ENCODE measurements around the gene VIT.
A peak's percentile ranks its signal among the peaks of the same experiment; 100 is the strongest.

Gene VIT

DNA sequence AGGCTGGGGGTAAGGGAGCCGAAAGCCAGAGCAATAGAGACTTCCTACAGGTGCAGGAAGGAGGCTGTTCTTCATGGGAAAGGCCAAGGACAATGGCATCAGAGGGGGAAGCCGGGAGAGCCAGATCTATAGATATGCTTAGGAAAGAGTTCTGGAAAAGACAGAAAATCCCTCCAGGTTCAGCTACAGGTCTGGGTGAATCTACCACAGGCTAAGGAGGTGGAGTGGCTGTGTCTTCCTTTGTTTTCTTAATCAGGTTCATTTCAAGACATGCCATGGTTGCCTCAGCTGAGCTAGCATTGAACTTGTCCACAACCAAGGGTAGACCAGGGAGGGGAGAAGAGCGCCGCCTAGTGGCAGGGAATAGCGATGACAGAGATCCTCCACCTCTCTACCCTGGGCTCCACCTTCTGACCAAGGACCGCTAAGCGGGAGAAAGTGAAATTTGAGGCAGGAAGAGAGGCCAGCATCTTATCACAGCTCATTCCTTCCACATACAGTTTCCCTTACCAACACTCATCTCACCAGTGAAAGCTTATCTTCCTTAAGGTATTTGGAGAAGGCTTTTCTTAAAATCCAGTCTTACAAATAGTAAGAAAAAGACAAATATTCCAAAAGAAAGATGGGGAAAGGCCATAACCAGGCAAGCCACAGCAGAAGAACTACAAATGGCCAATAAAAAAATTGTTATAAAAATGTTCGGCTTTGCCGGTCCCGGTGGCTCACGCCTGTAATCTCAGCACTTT lies 74.2 kb downstream of the VIT start:
- peak; percentile 66 for DNase-seq (ENCODE audit: low spot score)

DNA sequence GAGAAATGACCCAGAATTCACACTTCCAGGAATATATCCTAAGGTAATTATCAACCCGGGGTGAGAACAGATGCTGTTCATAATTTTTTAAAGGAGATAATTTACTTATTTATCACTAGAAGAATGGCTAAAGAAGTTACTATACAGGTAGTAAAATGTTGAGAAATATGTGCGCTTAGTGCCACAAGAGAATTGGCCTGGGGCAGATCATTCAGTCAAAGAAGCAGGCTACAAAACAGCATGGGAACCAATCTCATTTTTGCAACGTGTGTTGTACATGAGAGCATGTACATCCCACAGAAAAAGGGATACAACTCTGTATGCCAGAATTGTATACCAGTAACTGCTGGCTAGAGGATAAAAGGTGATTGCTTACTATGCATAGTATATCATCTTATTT lies 75.2 kb downstream of the VIT start:
- DNase-seq (ENCODE audit: low spot score) = no peak

DNA sequence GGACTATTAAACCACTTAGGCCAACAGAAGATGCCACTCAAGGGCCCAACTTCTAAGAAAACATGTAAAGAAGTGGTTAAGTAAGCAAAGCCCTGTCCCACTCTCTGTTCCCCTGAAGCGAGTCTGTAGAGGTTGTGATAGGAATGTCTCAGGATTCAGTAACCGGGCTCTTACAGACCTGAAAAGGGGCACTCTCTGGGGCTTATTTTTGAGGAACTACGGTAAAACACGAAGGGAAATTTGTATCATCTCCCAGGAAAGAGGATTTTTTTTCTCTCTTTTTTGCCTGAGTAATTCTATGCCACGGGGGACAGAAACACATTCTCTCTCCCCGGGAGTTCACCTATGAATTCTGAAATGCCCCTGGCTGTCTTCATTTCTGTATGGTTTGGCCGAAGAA lies 77.4 kb downstream of the VIT start:
- DNase-seq (ENCODE audit: low spot score) = no peak

DNA sequence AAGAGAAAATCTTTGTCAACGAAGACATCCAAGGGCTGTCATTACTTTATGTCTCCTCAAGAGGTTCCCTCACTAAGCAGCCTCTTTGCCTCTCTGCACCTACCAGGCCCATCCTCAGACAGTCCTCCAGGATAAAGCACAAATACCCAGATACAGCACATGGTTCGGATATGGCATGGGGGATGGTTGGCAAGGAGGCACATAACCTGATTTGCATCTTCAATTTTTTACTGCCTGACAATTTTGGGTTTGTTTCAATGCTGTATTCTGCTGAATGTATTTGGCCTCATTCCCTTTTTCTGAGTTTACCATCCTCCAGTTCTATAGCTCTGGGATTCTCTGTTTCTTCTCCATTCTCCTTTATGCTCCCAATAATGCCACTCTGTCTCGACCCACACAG lies 78.8 kb downstream of the VIT start:
- no peak for DNase-seq (ENCODE audit: low spot score)

DNA sequence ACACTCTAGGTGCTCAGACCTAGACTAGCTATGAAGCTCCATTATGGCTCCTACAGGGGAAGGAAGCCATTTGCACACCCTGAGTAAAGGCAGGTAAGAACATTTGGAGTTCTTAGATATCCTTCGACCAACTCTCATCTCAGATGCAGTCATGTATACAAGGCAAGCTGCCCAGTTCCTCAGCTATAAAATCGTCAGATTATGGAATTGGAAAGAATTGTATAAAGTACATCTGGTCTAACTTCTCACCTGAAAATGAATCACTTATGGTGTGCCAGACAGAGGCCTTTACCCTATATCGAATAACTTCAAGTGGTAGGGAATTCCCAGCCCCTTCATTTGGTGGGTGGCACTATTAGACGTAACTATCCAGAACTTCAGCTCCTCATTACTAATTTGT lies 79.3 kb downstream of the VIT start:
- DNase-seq (ENCODE audit: low spot score) = no peak

DNA sequence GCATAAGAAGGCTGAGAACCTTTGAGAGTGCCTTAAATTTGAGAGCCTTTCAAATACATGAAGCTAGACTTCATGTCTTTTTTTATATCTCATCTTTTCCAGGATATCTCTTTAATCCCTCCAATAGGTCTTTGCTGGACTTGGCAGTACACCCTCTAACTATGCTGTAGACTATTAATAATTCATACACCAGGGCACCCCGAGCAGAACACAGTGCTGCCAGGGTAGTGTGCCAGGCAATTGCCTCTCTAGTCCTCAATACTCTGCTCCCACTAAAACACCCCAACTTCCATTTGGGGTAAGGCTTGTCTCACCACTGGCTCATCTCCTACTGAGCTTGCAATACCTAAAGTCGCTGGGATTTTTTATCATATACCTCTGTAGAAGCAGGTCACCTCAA lies 80.8 kb downstream of the VIT start:
- DNase-seq (ENCODE audit: low spot score) = no peak

DNA sequence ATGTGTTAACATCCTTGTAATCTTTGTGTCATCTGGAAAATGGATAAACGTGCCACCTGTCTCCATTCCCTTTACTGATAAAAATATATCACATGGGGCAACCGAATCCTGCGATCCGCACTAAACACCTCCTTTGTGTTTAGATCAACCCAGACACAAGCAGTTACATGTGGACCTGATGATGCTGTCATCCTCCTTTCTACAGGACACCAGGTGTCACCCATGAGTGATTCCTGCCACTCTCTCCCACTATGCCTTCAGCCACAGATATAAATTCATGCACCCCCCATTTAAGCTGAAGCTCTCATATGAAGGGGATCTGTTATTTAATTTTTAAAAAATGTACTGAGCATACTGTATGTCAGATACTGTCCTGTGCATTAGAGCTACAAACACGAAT lies 81.3 kb downstream of the VIT start:
- DNase-seq (ENCODE audit: low spot score) = no peak

DNA sequence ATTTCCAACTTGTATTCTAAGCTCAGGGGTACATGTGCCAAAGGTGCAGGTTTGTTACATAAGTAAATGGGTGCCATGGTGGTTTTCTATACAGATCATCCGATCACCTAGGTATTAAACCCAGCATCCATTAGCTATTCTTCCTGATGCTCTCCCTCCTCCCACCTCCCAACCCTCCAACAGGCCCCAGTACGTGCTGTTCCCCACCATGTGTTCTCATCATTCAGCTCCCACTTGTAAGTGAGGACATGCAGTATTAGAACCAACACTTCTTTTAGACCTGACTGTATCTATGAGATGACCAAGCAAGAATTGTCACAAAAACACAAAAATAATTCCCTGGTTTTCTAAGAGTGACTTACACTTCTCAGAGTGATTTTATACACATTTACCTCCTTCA lies 83.0 kb downstream of the VIT start:
- no peak for DNase-seq (ENCODE audit: low spot score)

DNA sequence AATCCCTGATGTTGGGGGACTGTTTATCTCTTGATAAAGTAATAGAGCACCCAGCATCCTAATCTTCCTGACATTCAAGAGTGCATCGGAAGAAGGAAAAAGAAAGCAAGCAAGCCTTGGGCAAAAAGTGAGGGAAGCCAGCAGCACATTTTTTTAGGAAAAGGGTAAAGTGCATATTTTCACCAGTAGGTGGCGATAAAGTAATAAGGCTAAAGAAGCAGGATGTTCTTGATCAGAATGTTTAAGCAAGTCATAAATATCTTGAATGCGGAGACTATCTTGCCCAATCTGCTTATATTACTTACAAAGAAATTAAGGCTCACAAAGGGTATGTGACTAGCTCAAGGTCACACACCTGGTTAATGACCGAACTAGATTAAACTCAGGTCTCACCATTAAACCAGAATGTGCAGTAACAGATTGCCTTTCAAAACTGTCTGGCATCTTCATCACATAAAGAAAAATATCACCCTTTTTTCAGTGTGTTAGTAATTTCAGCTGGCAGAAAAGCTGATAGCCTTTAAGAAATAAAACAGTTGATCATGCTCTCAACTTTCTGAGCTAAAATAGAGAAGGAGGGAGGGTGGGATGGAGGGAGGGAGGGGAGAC lies 83.8 kb downstream of the VIT start:
- peak; percentile 20 for DNase-seq (ENCODE audit: low spot score)

DNA sequence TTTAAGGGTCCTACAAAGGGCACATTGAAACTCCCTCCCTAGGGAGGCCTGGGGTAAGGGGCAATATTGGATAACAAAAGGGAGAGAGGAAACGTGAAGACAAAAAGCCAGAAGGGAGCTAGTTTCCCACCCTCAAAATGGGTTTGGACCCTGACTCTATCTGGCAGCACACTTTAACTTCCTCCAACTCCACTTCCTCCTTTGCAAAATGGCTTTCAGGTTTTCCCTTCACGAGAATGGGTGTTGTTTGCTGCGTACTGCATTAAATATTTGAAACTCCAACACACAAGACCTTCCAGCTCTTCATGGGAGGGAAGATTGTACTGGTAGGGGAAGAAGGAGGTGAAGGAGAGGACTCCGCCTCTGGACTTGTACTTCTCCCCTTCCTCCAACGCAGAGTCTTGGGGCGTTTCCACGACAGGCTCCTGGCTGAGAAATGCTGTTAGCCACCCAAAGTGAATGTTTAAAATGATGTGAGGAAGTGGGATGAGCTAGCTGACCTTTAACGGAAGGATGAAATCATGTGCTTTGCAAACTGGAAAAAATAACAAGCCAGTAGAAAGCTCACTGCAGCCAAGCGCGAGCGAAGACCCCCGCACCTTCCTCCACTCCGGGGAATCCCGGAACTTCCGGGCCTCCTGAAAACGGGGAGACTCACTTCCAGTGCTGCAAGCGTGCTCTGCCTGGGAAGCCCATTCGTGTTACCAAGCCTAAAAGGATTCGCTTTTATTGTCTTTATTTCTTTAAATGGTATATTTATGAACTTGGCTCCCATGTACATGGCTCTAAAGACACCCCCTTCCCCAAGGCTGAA lies 85.6 kb downstream of the VIT start:
- no peak for DNase-seq (ENCODE audit: low spot score)

DNA sequence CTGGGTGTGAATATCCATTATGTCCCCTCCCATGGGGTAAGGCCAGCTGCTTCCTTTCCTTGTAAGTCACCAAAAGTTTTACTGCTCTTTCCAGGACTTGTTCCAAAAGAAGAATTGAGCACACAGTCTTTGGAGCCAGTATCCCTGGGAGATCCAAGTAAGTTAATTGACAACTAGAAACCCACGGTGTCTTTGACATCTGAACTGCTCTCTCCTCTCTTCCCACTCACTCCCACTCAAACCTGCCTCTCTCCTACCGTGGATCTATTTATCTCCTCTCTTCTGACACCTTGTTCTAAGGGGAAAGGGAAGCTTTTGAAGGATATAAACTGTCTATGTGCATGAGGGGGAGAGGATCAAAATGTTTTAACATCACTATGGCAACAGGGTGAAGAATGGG lies 86.7 kb downstream of the VIT start:
- no peak for DNase-seq (ENCODE audit: low spot score)

DNA sequence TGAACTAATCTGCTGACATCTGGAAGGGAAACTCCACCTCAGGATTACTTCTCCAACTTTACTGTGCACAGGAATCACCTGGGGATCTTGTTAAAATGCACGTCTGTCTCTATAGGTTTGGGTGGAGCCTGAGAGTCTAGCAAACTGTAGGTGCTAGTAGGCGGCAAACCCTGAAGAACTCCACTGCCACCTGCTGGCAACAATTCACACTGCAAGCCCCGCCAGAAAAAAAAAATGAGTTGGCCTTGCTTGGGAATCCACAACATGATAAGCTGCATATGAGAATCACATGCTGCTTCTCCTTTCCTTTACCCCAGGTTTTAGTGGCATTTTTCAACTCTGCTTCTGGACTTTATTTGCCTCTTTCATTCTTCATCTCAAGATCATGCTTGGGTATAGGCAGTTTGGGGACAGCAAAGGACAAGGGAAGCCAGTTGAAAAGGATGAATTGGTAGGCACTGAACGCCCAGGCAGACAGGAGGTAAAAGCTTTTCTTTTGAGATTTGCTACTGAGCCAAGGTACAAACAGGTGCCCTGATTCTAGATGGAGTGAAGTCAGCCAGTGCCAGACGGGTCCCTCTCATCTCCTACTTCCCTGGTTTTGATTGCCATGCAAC lies 88.8 kb downstream of the VIT start:
- peak; percentile 53 for DNase-seq (ENCODE audit: low spot score)

DNA sequence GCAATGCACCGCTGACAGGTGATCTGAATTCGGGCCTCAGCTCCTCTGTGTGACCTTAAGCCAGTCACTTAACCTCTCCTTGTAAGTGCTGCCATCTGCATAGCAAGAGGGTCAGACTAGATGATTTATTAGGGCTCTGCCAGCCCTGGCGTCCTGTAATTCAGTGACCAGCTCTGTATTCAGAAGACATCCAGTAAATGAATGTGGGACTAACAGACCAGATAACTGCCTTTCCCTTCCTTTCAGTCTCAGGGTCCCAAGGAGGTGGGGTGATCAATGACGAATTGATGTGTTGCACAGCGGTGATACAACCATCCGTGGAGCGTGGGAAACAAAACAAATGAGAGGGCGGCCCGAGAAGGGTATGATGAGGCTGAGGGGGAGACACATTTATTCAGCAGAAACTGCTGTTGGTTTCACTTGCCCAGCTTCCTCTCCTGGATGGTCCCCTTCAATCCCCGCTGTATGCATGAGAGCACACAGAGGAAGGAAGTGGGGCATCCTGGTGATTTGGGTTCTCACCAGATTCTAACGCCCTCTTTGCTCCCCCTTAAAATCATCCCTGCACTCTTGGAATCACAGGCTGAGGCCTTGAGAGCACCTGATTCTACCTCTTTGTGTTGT lies 92.8 kb downstream of the VIT start:
- DNase-seq (ENCODE audit: low spot score) = no peak

DNA sequence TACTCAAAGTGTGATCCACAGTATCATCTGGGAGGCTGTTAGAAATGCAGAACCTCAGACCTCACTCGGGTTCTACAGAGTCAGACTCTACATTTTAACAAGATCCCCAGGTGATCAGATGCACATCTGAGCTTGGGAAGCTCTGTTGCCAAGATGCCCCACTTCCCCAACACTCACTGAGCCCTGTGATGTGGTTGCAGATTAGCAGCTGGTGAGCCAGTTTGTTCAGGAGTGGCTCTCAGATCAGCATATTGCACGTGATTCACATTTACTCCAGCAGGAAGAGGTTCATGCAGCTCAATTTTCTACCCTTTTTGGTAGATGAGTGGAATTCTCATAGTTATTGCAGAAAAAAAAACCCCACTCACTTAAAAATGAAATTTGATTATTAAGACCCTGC lies 96.4 kb downstream of the VIT start:
- DNase-seq (ENCODE audit: low spot score) = no peak

DNA sequence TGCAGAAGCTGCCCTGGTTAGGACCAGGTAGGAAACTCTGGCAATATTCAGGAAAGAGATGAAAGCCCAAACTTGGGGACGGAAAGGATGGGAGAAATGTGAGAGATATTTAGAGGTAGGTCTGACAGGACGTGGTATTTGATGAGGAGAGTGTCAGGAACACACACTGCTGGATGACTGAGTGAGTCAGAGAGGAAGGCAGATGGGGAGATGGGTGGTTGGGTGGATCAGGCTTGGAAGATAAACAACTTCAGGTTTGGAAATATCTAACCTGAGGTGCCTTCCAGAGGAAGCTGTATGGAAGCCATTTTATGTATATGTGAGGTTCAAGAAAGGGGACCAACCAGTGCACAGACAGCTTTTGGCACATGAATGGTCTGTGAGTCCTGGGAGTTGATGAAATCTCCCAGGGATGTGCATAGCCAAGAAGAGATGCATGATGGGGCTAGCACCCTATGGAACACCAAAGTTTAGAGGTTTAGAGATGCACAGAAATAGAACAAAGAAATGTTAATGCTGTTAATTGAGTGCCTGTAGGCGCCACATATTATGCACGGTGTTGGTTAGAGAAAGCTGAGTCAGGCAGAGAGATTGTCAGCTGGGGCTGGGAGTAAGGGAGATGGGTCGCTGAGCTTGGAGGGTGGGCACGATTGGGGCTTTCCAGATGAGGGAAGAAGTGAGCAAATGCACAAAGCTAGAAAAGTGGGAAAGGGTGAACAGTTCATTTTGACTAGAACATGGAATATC lies 101.0 kb downstream of the VIT start:
- DNase-seq (ENCODE audit: low spot score) = no peak

DNA sequence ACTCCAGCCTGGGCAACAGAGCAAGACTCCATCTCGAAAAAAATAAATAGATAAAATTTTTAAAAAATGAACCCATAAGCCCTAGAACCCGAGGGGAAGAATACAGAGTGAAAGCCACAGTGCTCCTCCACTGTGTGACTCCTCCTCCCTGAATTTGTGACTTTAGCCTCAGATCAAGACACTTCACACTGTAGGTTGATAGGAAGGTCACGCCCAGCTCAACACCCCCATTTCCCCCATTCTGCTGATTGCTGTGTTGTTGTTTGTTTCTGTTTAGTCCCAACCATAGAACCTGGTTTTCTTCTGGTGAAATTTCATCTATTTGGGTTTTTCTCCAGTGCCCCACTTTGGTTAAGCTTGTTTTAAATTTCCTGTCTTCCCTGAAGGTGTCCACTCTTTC lies 102.2 kb downstream of the VIT start:
- DNase-seq (ENCODE audit: low spot score) = no peak

DNA sequence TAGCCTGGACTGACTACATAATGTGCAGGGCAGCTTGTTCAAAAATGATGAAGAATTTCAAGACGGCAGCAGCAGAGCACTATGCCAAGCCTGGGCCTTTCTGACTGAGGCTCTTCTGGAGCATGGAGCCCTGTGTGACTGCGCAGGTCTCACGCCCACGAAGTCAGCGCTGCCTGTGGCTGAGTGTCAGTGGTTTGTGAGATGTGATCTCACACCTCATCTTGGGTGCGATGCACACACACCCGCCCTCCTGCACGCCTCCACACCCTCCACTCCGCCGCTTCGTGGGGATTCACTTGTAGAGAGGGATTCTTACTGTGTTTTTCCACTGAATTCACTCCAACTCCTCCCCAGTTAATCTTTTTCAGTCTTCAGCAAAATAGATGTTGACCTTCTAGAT lies 103.9 kb downstream of the VIT start:
- DNase-seq (ENCODE audit: low spot score) = no peak

DNA sequence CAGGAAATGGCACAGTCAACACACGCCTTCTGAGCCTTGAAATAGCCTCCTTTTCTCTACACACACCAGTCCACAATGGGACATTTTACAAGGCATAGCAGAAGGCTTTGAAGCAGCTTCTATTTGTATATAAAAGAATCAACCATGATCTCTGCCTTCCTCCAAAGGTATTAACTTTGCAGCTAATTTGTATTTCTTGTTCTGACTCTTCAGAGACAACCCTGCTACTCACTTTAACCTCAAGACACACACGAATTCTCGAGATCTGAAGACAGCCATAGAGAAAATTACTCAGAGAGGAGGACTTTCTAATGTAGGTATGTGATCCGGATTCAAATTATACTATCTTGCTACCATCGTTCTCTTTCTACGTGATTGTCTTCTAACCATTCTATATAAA lies 104.6 kb downstream of the VIT start:
- DNase-seq (ENCODE audit: low spot score) = no peak

DNA sequence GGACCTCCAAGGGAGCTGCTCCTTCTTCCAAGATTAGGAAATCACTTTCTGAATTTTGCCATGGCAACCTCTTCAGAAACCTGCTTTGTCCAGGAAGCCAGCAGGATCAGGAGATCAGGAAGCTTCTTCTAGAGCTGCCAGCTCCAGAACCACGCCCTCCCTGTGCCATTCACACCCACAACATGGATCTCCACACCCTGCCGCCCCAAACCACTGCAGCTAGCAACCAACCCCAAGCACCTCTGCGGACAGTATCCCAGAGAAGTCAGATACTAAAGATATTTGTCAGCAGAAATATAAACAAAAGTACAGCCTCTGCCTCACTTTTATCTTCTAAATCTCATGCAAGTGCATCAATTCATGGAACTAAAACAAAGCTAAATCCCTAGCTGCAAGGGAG lies 106.4 kb downstream of the VIT start:
- no peak for DNase-seq (ENCODE audit: low spot score)

DNA sequence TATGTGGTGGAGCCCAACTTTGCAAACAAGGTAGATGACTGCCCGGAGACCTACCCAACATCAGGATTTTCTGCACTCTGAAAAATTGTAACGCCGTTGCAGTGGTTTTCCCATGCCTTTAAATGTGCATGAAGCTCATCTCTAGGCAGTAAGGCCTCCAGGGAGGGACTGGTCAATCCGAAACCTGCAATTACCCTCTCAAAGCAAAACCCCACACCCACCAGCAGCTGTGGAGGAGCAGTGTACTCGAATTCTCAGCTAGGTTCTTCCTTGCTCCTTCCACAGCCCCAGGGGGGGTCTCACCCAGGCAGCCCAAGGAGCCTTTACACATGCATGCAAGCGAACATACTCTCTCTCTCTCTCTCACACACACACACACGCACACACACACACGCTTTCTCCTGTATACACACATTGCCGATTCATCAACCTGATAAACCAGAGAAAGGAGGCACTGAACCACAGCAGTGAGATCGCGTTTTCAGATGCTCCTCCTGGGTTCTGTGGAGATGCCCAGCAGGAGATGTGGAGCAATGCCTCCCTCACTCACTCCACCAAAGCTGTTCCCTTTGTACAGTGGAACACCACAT lies 109.2 kb downstream of the VIT start:
- no peak for DNase-seq (ENCODE audit: low spot score)

DNA sequence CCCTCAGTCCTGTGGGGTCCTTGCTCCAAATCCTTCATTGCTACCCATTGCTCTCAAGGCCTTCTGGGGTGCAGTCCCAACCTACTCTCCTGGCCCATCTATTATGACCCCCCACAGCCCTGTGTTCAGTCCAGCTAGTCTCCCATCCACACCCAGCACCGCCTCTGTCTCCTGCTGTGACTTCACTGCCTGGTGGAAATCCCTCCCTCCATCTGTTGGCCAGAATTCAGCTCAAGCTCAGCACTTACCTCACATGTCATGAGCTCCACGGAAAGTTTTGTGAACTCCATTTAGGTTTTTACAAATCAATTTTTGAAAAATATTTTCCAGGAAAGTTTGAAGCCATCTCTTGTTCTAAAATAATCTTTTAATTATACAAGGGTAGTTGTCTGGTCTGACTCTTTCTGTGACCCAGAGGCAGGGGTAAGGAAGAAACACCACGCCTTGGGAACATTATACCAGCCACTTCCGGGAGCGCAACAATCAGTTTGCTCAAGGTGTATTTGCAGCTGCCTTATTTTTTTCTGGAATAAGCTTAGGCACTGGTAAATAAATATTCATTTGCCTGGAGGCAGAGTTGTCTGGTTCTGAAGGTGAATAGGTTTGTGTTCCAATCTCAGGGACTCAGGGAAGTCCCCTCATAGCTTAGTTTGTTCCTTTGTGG lies 110.8 kb downstream of the VIT start:
- DNase-seq (ENCODE audit: low spot score) = no peak
